ENCODE measurements around the gene RASA3.
A peak's percentile ranks its signal among the peaks of the same experiment; 100 is the strongest.
"Not testable (repeated sequence)": the region's sequence is repeated elsewhere in the genome, so short reads cannot be mapped to it uniquely, and the experiment has no call there.

RASA3 gene

GRCh38 chr13:114126789-114127472 is 5.5 kb downstream of the RASA3 start:
- DNase-seq (ENCODE audit: low spot score), result no peak

- not testable (repeated sequence) for DNase-seq (ENCODE audit: low spot score)
These were observed 6.3 kb downstream of the RASA3 start for GRCh38 chr13:114126086-114126485.

GRCh38 chr13:114125589-114125988 is 6.8 kb downstream of the RASA3 start:
- no peak for DNase-seq (ENCODE audit: low spot score)

- DNase-seq (ENCODE audit: low spot score), result peak; percentile 64
These were observed 7.5 kb downstream of the RASA3 start for GRCh38 chr13:114124921-114125320.

- no peak for DNase-seq (ENCODE audit: low spot score)
These were observed 8.0 kb downstream of the RASA3 start for GRCh38 chr13:114124431-114124830.

GRCh38 chr13:114123876-114124275 is 8.5 kb downstream of the RASA3 start:
- DNase-seq (ENCODE audit: low spot score), result no peak

- DNase-seq (ENCODE audit: low spot score), result no peak
These were observed 9.0 kb downstream of the RASA3 start for GRCh38 chr13:114123448-114123847.

- DNase-seq (ENCODE audit: low spot score), result no peak
These were observed 9.7 kb downstream of the RASA3 start for GRCh38 chr13:114122591-114123211.

GRCh38 chr13:114122127-114122511 is 10.3 kb downstream of the RASA3 start:
- no peak for DNase-seq (ENCODE audit: low spot score)

- no peak for DNase-seq (ENCODE audit: low spot score)
These were observed 10.8 kb downstream of the RASA3 start for GRCh38 chr13:114121496-114122126.

- no peak for DNase-seq (ENCODE audit: low spot score)
These were observed 11.4 kb downstream of the RASA3 start for GRCh38 chr13:114121031-114121430.

- peak; percentile 22 for DNase-seq (ENCODE audit: low spot score)
These were observed 11.8 kb downstream of the RASA3 start for GRCh38 chr13:114120591-114121011.

GRCh38 chr13:114119196-114119595 is 13.2 kb downstream of the RASA3 start:
- peak; percentile 91 for DNase-seq (ENCODE audit: low spot score)

GRCh38 chr13:114118511-114119123 is 13.8 kb downstream of the RASA3 start:
- peak; percentile 51 for DNase-seq (ENCODE audit: low spot score)

- DNase-seq (ENCODE audit: low spot score), result no peak
These were observed 14.3 kb downstream of the RASA3 start for GRCh38 chr13:114118086-114118485.

- not testable (repeated sequence) for DNase-seq (ENCODE audit: low spot score)
These were observed 15.0 kb downstream of the RASA3 start for GRCh38 chr13:114117341-114117874.

GRCh38 chr13:114116734-114117133 is 15.7 kb downstream of the RASA3 start:
- no peak for DNase-seq (ENCODE audit: low spot score)

- DNase-seq (ENCODE audit: low spot score), result no peak
These were observed 16.6 kb downstream of the RASA3 start for GRCh38 chr13:114115796-114116195.

- peak; percentile 65 for DNase-seq (ENCODE audit: low spot score)
These were observed 17.2 kb downstream of the RASA3 start for GRCh38 chr13:114115191-114115671.

- DNase-seq (ENCODE audit: low spot score), result not testable (repeated sequence)
These were observed 17.8 kb downstream of the RASA3 start for GRCh38 chr13:114114666-114115065.

- DNase-seq (ENCODE audit: low spot score), result no peak
These were observed 18.3 kb downstream of the RASA3 start for GRCh38 chr13:114114006-114114640.

GRCh38 chr13:114113395-114113794 is 19.0 kb downstream of the RASA3 start:
- DNase-seq (ENCODE audit: low spot score), result not testable (repeated sequence)

All from GM03348 (cell line).